ENCODE data around the gene TAL2.

TAL2 gene

GRCh38 chr9:105706156-105706555 is 43.9 kb downstream of the TAL2 start:
- peaks cover 11% of the 10 kb centered on the region for H3K9me3 Mint-ChIP-seq
- H3K36me3 Mint-ChIP-seq (ENCODE audit: low read depth): peaks cover 15% of the 10 kb centered on the region
- no peak for DNase-seq

GRCh38 chr9:105708405-105708804 is 46.1 kb downstream of the TAL2 start:
- Mint-ChIP-seq H3K4me1 (no peaks in the 10 kb centered on the region), H3K4me3 (no peak overlapping the region), H3K36me3 (ENCODE audit: low read depth) (peaks cover 19% of the 10 kb centered on the region), H3K9me3 (peaks cover 5% of the 10 kb centered on the region), H3K27ac (no peak overlapping the region), H3K27me3 (ENCODE audit: low read depth, poor library complexity) (no peaks in the 10 kb centered on the region)
- no peak for DNase-seq
- TF ChIP-seq CTCF (IDR thresholded peaks at IDR 0.05): no peak

More at GRCh38 chr9:105706156-105706555, 43.9 kb downstream of the TAL2 start:
- no peak overlapping the region for H3K4me3 Mint-ChIP-seq
- no peaks in the 10 kb centered on the region for H3K4me1 Mint-ChIP-seq
- no peaks in the 10 kb centered on the region for H3K27me3 Mint-ChIP-seq (ENCODE audit: low read depth, poor library complexity)
- TF ChIP-seq CTCF (IDR thresholded peaks at IDR 0.05): no peak
- H3K27ac Mint-ChIP-seq: peak overlapping the region; percentile 1

- no peaks in the 10 kb centered on the region for H3K27me3 Mint-ChIP-seq (ENCODE audit: low read depth, poor library complexity)
- no peaks in the 10 kb centered on the region for H3K4me1 Mint-ChIP-seq
- no peak overlapping the region for H3K27ac Mint-ChIP-seq
- no peak for TF ChIP-seq CTCF (IDR thresholded peaks at IDR 0.05)
- no peak overlapping the region for H3K4me3 Mint-ChIP-seq
- DNase-seq: no peak
- H3K9me3 Mint-ChIP-seq: peaks cover 4% of the 10 kb centered on the region
- peaks cover 36% of the 10 kb centered on the region for H3K36me3 Mint-ChIP-seq (ENCODE audit: low read depth)
Observed at GRCh38 chr9:105710638-105711037, 48.4 kb downstream of the TAL2 start.

GRCh38 chr9:105711867-105712266 is 49.6 kb downstream of the TAL2 start:
- Mint-ChIP-seq H3K27ac (no peak overlapping the region), H3K9me3 (peaks cover 6% of the 10 kb centered on the region), H3K4me1 (no peaks in the 10 kb centered on the region), H3K4me3 (no peak overlapping the region), H3K27me3 (ENCODE audit: low read depth, poor library complexity) (no peaks in the 10 kb centered on the region), H3K36me3 (ENCODE audit: low read depth) (peaks cover 35% of the 10 kb centered on the region)
- no peak for TF ChIP-seq CTCF (IDR thresholded peaks at IDR 0.05)
- DNase-seq: no peak

- TF ChIP-seq CTCF (IDR thresholded peaks at IDR 0.05): no peak
- no peak for DNase-seq
- Mint-ChIP-seq H3K36me3 (ENCODE audit: low read depth) (peaks cover 34% of the 10 kb centered on the region), H3K4me3 (no peak overlapping the region), H3K27me3 (ENCODE audit: low read depth, poor library complexity) (no peaks in the 10 kb centered on the region), H3K27ac (no peak overlapping the region), H3K9me3 (peaks cover 6% of the 10 kb centered on the region), H3K4me1 (no peaks in the 10 kb centered on the region)
Observed at GRCh38 chr9:105712297-105712696, 50.0 kb downstream of the TAL2 start.
